GM10266 (cell line): ENCODE results near the gene HS3ST4.

Experiments
- DNase-seq: peaks from one replicate; pipeline ENCODE4 v3.0.0; 2012; ENCODE audit errors: extremely low spot score
- TF ChIP-seq, protein P1 (sequence below): IDR thresholded peaks from 2 replicates; pipeline ENCODE4 v1.5.1; 2012; ENCODE audit warnings: mild to moderate bottlenecking, low read depth; ENCODE audit not compliant: control insufficient read depth, insufficient read depth; ENCODE audit errors: missing control alignments

HS3ST4 gene

GRCh38 chr16:26051063-26051462 lies 359.3 kb downstream of the HS3ST4 start:
- TF ChIP-seq, protein P1, sequence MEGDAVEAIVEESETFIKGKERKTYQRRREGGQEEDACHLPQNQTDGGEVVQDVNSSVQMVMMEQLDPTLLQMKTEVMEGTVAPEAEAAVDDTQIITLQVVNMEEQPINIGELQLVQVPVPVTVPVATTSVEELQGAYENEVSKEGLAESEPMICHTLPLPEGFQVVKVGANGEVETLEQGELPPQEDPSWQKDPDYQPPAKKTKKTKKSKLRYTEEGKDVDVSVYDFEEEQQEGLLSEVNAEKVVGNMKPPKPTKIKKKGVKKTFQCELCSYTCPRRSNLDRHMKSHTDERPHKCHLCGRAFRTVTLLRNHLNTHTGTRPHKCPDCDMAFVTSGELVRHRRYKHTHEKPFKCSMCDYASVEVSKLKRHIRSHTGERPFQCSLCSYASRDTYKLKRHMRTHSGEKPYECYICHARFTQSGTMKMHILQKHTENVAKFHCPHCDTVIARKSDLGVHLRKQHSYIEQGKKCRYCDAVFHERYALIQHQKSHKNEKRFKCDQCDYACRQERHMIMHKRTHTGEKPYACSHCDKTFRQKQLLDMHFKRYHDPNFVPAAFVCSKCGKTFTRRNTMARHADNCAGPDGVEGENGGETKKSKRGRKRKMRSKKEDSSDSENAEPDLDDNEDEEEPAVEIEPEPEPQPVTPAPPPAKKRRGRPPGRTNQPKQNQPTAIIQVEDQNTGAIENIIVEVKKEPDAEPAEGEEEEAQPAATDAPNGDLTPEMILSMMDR: no peak

GRCh38 chr16:26053889-26054288 lies 362.1 kb downstream of the HS3ST4 start:
- no peak for DNase-seq

More at GRCh38 chr16:26051063-26051462, 359.3 kb downstream of the HS3ST4 start:
- no peak for DNase-seq

GRCh38 chr16:26058326-26058725 lies 366.6 kb downstream of the HS3ST4 start:
- TF ChIP-seq, protein P1: no peak
- DNase-seq: no peak

More at GRCh38 chr16:26053889-26054288, 362.1 kb downstream of the HS3ST4 start:
- TF ChIP-seq, protein P1: no peak

DNA sequence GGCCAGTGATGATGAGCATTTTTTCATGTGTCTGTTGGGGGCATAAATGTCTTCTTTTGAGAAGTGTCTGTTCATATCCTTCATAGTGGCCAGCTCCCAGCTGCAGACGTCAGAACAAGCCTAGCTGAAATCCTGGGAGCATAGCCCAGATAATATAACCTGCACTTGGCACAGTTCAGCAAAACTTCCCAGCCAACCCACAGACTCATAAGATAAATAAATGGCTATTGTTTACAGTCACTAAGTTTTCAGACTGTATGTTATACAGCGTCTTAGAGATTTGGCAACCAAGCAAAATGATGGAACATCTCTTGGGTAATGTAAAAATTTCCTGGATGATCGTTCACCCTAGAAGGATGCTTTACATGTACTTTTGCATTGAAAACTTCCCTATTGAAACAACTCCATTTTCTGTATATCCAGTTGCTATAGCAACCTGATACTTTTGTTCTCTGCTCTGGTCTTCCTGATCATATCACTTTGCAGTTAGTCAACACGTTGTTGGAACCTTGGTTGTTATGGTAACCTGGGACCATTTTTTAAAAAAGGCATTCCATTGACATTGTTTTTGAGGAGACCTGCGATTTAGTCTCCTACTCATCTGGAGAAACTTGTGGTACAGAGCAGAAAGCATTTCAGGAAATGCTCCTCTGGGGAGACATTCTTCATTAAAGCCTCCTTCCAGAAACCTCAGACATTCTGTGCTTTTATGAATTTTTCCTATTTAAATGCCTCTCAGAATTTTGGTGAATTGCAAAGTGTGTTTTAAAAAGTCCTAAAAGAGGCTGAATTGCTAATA lies 378.7 kb downstream of the HS3ST4 start:
- no peak for DNase-seq
- TF ChIP-seq, protein P1: no peak

GRCh38 chr16:26071101-26071866 lies 379.5 kb downstream of the HS3ST4 start:
- no peak for DNase-seq
- TF ChIP-seq, protein P1: no peak

DNA sequence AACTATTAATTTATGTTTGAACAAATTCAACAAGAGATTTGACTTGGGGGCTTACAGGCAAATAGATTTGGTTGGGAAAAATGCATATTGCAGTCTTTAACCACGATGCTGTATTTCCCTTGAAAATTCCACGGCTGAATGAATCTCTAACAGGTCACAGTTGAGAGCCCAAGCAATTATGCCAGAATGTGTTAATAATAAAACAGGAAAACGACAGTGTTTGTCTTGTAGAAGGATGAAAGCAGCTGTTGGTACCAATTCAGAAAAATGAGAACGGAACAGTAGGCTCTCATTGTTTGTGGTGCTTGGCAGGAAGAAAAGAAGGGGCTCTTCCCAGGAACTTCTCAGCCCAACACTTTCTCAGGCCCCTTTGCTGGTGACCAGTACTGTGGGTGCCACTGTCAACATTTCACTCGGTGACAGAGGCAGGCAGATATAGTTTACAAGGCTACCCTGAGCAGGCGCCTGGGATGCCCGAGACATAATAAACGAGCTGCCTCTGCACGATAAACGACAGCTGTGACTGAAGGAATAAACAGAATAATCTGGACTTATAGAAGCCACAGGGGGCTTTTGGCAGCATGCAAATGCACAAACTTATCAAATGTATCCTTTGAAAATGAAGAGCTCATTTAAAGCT lies 387.1 kb downstream of the HS3ST4 start:
- DNase-seq: no peak
- TF ChIP-seq, protein P1: no peak
